CD14-positive monocyte (primary cell): Measurements from ENCODE around the gene NVL. TPM values are rescaled to one million over a fixed set of nuclear protein-coding genes. Genes with fewer than 3 reads are reported as not detected.
A peak's percentile ranks its signal among the peaks of the same experiment; 100 is the strongest.

ENCODE experiments used
- DNase-seq, 3 donors: peaks; one replicate each; pipeline ENCODE4 v3.0.0-alpha.2; 2011 to 2022
- H2AFZ ChIP-seq: 2 replicates; pipeline ENCODE4 v1.6.0; 2012; ENCODE audit warnings: mild to moderate bottlenecking, low read depth, low read length, inconsistent platforms; ENCODE audit not compliant: insufficient read depth, poor library complexity, severe bottlenecking
- H3K27ac ChIP-seq, 2 donors: 1 replicate in 1 of 2; 2 replicates in 1 of 2; pipeline ENCODE4 v1.5.1; 2012 to 2013; ENCODE audit warnings: low read length in 2 of 2, control low read depth in 1 of 2, inconsistent platforms in 1 of 2, low read depth in 1 of 2, mild to moderate bottlenecking in 1 of 2
- H3K27me3 ChIP-seq, 2 donors: one replicate each; pipeline versions ENCODE4 v1.6.0 to v1.6.1; 2011 to 2013; ENCODE audit warnings: low read length in 2 of 2; ENCODE audit not compliant: control insufficient read depth in 2 of 2, insufficient read depth in 2 of 2
- H3K36me3 ChIP-seq, 2 donors: replicated peaks in 1 of 2; 1 replicate in 1 of 2; 2 replicates in 1 of 2; pipeline versions ENCODE4 v1.5.1 to v1.6.1; 2012 to 2013; ENCODE audit warnings: low read length in 2 of 2, control low read depth in 1 of 2, inconsistent platforms in 1 of 2, mild to moderate bottlenecking in 1 of 2; ENCODE audit not compliant: insufficient read depth in 2 of 2, control insufficient read depth in 1 of 2
- H3K4me1 ChIP-seq, 2 donors: 1 replicate in 1 of 2; 2 replicates in 1 of 2; pipeline versions ENCODE4 v1.5.1 to v1.6.1; 2012 to 2013; ENCODE audit warnings: low read length in 2 of 2, control low read depth in 1 of 2, inconsistent platforms in 1 of 2, mild to moderate bottlenecking in 1 of 2, moderate library complexity in 1 of 2; ENCODE audit not compliant: insufficient read depth in 2 of 2, control insufficient read depth in 1 of 2
- H3K4me2 ChIP-seq: replicated peaks from 2 replicates; pipeline ENCODE3; 2012; ENCODE audit warnings: low read length, moderate library complexity, mild to moderate bottlenecking; ENCODE audit not compliant: poor library complexity, severe bottlenecking; ENCODE audit errors: extremely low read depth
- H3K4me3 ChIP-seq, 3 experiments: fragments of 200-600 bp in 1 of 3; sonication (generic) in 1 of 3; replicated peaks in 1 of 3; 1 replicate in 2 of 3; 2 replicates in 1 of 3; pipeline ENCODE4 v1.5.1; 2011 to 2013; ENCODE audit warnings: low read length in 3 of 3, mild to moderate bottlenecking in 3 of 3, control low read depth in 2 of 3, low read depth in 2 of 3, inconsistent platforms in 1 of 3, moderate library complexity in 1 of 3
- H3K79me2 ChIP-seq: 2 replicates; pipeline ENCODE4 v1.6.0; 2012; ENCODE audit warnings: mild to moderate bottlenecking, control low read depth, inconsistent platforms, low read length, moderate library complexity; ENCODE audit not compliant: insufficient read depth
- H3K9ac ChIP-seq: 2 replicates; pipeline ENCODE4 v1.6.0; 2017; ENCODE audit warnings: low read length, mild to moderate bottlenecking; ENCODE audit not compliant: insufficient read depth, poor library complexity, severe bottlenecking
- H3K9me3 ChIP-seq, 2 donors: replicated peaks in 1 of 2; 1 replicate in 1 of 2; 2 replicates in 1 of 2; pipeline versions ENCODE4 v1.5.1 to v1.6.1; 2012 to 2013; ENCODE audit warnings: low read length in 2 of 2, control low read depth in 1 of 2; ENCODE audit not compliant: control insufficient read depth in 1 of 2, insufficient read depth in 1 of 2
- H4K20me1 ChIP-seq: 2 replicates; pipeline ENCODE4 v1.6.0; 2012; ENCODE audit warnings: mild to moderate bottlenecking, low read length, control low read depth, moderate library complexity; ENCODE audit not compliant: insufficient read depth
- H3K27ac Mint-ChIP-seq, 7 donors: one replicate each; pipeline ENCODE4 v1.8.0; 2020; ENCODE audit warnings: mild to moderate bottlenecking in 7 of 7, mixed read lengths in 7 of 7, moderate library complexity in 6 of 7, inconsistent platforms in 2 of 7
- H3K27me3 Mint-ChIP-seq, 3 donors: one replicate each; pipeline ENCODE4 v1.8.0; 2021 to 2022; ENCODE audit warnings: low read depth in 3 of 3, mild to moderate bottlenecking in 3 of 3, mixed read lengths in 3 of 3, moderate library complexity in 3 of 3, inconsistent platforms in 1 of 3
- H3K36me3 Mint-ChIP-seq, 2 donors: one replicate each; pipeline ENCODE4 v1.8.0; 2020; ENCODE audit warnings: mixed read lengths in 2 of 2, inconsistent platforms in 1 of 2, mild to moderate bottlenecking in 1 of 2
- H3K4me1 Mint-ChIP-seq: one replicate; pipeline ENCODE4 v1.8.0; 2020; ENCODE audit warnings: mild to moderate bottlenecking, mixed read lengths
- H3K4me3 Mint-ChIP-seq, 2 donors: one replicate each; pipeline ENCODE4 v1.8.0; 2020; ENCODE audit warnings: mild to moderate bottlenecking in 2 of 2, mixed read lengths in 2 of 2, moderate library complexity in 1 of 2
- H3K9me3 Mint-ChIP-seq, 7 donors: one replicate each; pipeline ENCODE4 v1.8.0; 2020 to 2022; ENCODE audit warnings: mixed read lengths in 7 of 7, mild to moderate bottlenecking in 6 of 7, moderate library complexity in 6 of 7, inconsistent platforms in 2 of 7
- CTCF ChIP-seq: fragments of 200-600 bp; IDR thresholded peaks from one replicate; pipeline ENCODE4 v1.8.0; 2022; ENCODE audit warnings: antibody characterized with exemption, mild to moderate bottlenecking
- WGBS: methylation state at CpG from one replicate; pipeline ENCODE4 v1.1.5; 2013; ENCODE audit warnings: missing lambda C conversion rate; ENCODE audit not compliant: insufficient coverage; 5-methylcytosine and 5-hydroxymethylcytosine counted together
- intact Hi-C, 2 donors: fragments of 100-400 bp; cut with micrococcal nuclease; formaldehyde crosslinking; loops; one replicate each; pipeline versions ENCODE4 v1.15.0 to v1.15.1; 2023
- polyA plus RNA-seq, 3 donors: library from polyadenylated mRNA; depleted of rRNA in 1 of 3; unstranded in 2 of 3; stranded (reverse) in 1 of 3; fragments of 300-500 nt in 2 of 3; fragments of >200 nt in 1 of 3; fragmentation: Illumina TruSeq in 2 of 3; gene quantifications; 1 replicate in 2 of 3; 2 replicates in 1 of 3; pipeline ENCODE4 v1.2.3, GENCODE V29; 2012 to 2021

The NVL gene
- polyA plus RNA-seq, 3 donors, result 8.4 to 12.6 (median 9.6) TPM

- Histone ChIP-seq H2AFZ (no peak overlapping the region), H4K20me1 (no peaks in the 10 kb centered on the region), H3K4me1 (no peaks in the 10 kb centered on the region), H3K4me3 (no peak overlapping the region), H3K27ac (no peak overlapping the region), H3K36me3 (peaks cover 86 to 98% of the 10 kb centered on the region in 2 donors), H3K4me2 (no peak overlapping the region), H3K9ac (no peak overlapping the region), H3K27me3 (no peaks in the 10 kb centered on the region), H3K9me3 (no peaks in the 10 kb centered on the region), H3K79me2 (no peaks in the 10 kb centered on the region)
- Mint-ChIP-seq H3K9me3 (no peaks in the 10 kb centered on the region), H3K36me3 (peaks cover 85 to 94% of the 10 kb centered on the region in 2 donors), H3K27me3 (no peaks in the 10 kb centered on the region), H3K4me3 (no peak overlapping the region), H3K27ac (peak overlapping the region in 2 of 7 donors; percentile 26 to 68), H3K4me1 (no peaks in the 10 kb centered on the region)
- intact Hi-C loops, result no loop called here
- DNase-seq, result no peak
- no peak for TF ChIP-seq CTCF
- no CpG with 5 or more reads among the region's 7 CpGs for WGBS
Observed at GRCh38 chr1:224302947-224303346, 27.0 kb downstream of the NVL start.

DNA sequence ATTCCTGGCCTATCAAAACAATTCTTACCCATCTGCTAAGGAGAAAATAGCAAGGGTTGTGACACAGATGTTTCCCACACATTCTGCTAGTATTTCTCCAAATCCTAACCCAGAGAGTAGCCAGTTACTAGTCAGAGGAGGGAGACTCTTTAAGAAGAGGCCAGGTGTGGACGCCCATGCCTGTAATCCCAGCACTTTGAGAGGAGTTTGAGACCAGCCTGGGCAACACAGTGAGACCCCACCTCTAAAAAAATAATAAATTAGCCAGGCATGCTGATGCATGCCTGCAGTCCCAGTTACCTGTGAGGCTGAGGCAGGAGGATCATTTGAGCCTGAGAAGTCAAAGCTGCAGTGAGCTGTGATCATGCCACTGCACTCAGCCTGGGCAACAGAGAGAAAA is 28.6 kb downstream of the NVL start:
- no peak for TF ChIP-seq CTCF
- Histone ChIP-seq H3K27ac (no peak overlapping the region), H3K9ac (no peak overlapping the region), H3K4me1 (no peaks in the 10 kb centered on the region), H3K4me2 (no peak overlapping the region), H3K9me3 (no peaks in the 10 kb centered on the region), H3K36me3 (peaks cover 85 to 98% of the 10 kb centered on the region in 2 donors), H3K4me3 (no peak overlapping the region), H4K20me1 (no peaks in the 10 kb centered on the region), H2AFZ (no peak overlapping the region), H3K79me2 (no peaks in the 10 kb centered on the region), H3K27me3 (no peaks in the 10 kb centered on the region)
- no peak for DNase-seq
- Mint-ChIP-seq H3K9me3 (no peaks in the 10 kb centered on the region), H3K27me3 (peaks cover 0 to 1% (median 0%) of the 10 kb centered on the region in 3 donors), H3K4me3 (no peak overlapping the region), H3K36me3 (peaks cover 80 to 88% of the 10 kb centered on the region in 2 donors), H3K27ac (peak overlapping the region in 2 of 7 donors; percentile 35 to 42), H3K4me1 (no peaks in the 10 kb centered on the region)
- intact Hi-C loops, result no loop called here
- no CpG with 5 or more reads among the region's 1 CpG for WGBS
